AG08396 (cell line): ENCODE measurements around the gene OR10G6.
"Not testable (repeated sequence)": the region's sequence is repeated elsewhere in the genome, so short reads cannot be mapped to it uniquely, and the experiment has no call there.

Experiments used
- DNase-seq: peaks from one replicate; pipeline ENCODE4 v3.0.0; 2012; ENCODE audit warnings: low spot score, mixed read lengths

The OR10G6 gene

GRCh38 chr11:123995119-123995518 is at the start of gene OR10G6:
Gene OR10G6, minus strand, starts transcription at chr11:123995161. Its CDS starts 0 bp downstream, at chr11:123995161.
- no peak for DNase-seq

GRCh38 chr11:124043420-124043819 is 48.5 kb upstream of the OR10G6 start:
- no peak for DNase-seq

- no peak for DNase-seq
These were observed 46.3 kb upstream of the OR10G6 start, which contains the start of gene OR10G7 for GRCh38 chr11:124041254-124041653. Gene OR10G7, minus strand, starts transcription at chr11:124041325. Its CDS starts 2,324 bp downstream, at chr11:124039001.

GRCh38 chr11:124039557-124039956 is 44.6 kb upstream of the OR10G6 start:
- DNase-seq = no peak

GRCh38 chr11:124036666-124037065 is 41.7 kb upstream of the OR10G6 start:
- no peak for DNase-seq

GRCh38 chr11:124026498-124026897 is 31.5 kb upstream of the OR10G6 start, which contains the start of gene OR10G8:
Gene OR10G8, plus strand, starts transcription at chr11:124026798. Its CDS starts 2,825 bp downstream, at chr11:124029623.
- DNase-seq = no peak

GRCh38 chr11:124015837-124016236 is 20.9 kb upstream of the OR10G6 start:
- not testable (repeated sequence) for DNase-seq

GRCh38 chr11:124012697-124013096 is 17.7 kb upstream of the OR10G6 start, which contains the start of gene OR10G4:
Gene OR10G4, plus strand, starts transcription at chr11:124012997. Its CDS starts 2,578 bp downstream, at chr11:124015575.
- no peak for DNase-seq

GRCh38 chr11:123979311-123979710 is 15.7 kb downstream of the OR10G6 start:
- DNase-seq = no peak

- no peak for DNase-seq
These were observed 17.1 kb downstream of the OR10G6 start, which contains the start of gene OR10S1 for GRCh38 chr11:123977731-123978347. Gene OR10S1, minus strand, starts transcription at chr11:123977781. Its CDS starts 117 bp downstream, at chr11:123977664.

GRCh38 chr11:123976770-123977560 is 18.0 kb downstream of the OR10G6 start:
- no peak for DNase-seq

GRCh38 chr11:123973816-123974215 is 21.1 kb downstream of the OR10G6 start:
- no peak for DNase-seq

GRCh38 chr11:123956752-123957151 is 38.2 kb downstream of the OR10G6 start:
- no peak for DNase-seq

- no peak for DNase-seq
These were observed 49.8 kb downstream of the OR10G6 start for GRCh38 chr11:123945132-123945531.
